Fibroblast of lung (primary cell): ENCODE results near the gene RASA1.

Experiments used
- CTCF ChIP-seq, 2 donors: IDR thresholded peaks in 1 of 2; conservative IDR thresholded peaks in 1 of 2; 1 replicate in 1 of 2; 2 replicates in 1 of 2; pipeline ENCODE4 v1.5.1; 2011 to 2012; ENCODE audit warnings: low read length in 2 of 2, control low read depth in 1 of 2, inconsistent platforms in 1 of 2, low read depth in 1 of 2, mild to moderate bottlenecking in 1 of 2
- EZH2 ChIP-seq: IDR thresholded peaks from 2 replicates; pipeline ENCODE4 v1.5.1; 2012; ENCODE audit warnings: low read length, control low read depth, mild to moderate bottlenecking; ENCODE audit errors: missing control alignments

DNA sequence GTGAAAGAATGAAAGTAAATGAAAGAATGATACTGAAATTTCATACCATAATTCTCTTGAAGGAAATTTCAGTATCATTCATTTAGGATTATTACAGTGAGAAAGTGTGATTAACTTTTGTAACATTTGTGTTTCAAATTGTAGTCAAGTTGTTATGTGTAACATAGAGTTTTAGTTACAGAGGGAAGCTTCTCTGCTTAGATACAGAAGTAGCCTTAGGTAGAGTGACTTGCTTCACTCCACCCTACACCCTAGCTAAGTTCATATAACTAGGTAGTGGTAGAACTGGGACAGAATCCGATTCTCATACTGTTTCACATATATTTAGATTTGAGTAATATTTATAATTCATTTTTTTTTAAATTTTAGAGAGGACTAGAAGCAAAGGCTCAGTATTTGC is 9.0 kb downstream of the RASA1 start:
- TF ChIP-seq CTCF (conservative IDR thresholded peaks at IDR 0.05 in 1 of 2, IDR thresholded peaks at IDR 0.05 in 1 of 2; ENCODE audit: low read depth in 1 of 2, low read length in 2 of 2) (no peak), EZH2 (no peak)
